Measurements from ENCODE around the gene CRYBB2.

- TF ChIP-seq CTCF (IDR thresholded peaks at IDR 0.05; ENCODE audit: low read depth, low read length) (no peak), MYC (IDR thresholded peaks at IDR 0.05; ENCODE audit: low read depth, low read length) (no peak), MAX (IDR thresholded peaks at IDR 0.05; ENCODE audit: low read depth, low read length) (no peak)
Measured at GRCh38 chr22:25174156-25174887, 45.1 kb upstream of the CRYBB2 start.
